GM21529 (cell line): ENCODE measurements around the gene ZMIZ1.

Experiments used
- ATAC-seq: cut with Tn5 transposase; IDR thresholded peaks from one replicate; pipeline ENCODE4 v1.9.1; 2021; ENCODE audit not compliant: unreplicated experiment

Gene ZMIZ1

GRCh38 chr10:79079490-79080355, 11.0 kb downstream of the ZMIZ1 start:
- no peak for ATAC-seq

GRCh38 chr10:79081353-79082034, 12.7 kb downstream of the ZMIZ1 start:
- ATAC-seq: no peak

- ATAC-seq: no peak
Observed at GRCh38 chr10:79082035-79082373, 13.2 kb downstream of the ZMIZ1 start.

- no peak for ATAC-seq
Observed at GRCh38 chr10:79082631-79083596, 14.1 kb downstream of the ZMIZ1 start.

- peak; percentile 45 for ATAC-seq
Observed at GRCh38 chr10:79084012-79084971, 15.5 kb downstream of the ZMIZ1 start.

- no peak for ATAC-seq
Observed at GRCh38 chr10:79084972-79085597, 16.3 kb downstream of the ZMIZ1 start.

GRCh38 chr10:79086822-79087221, 18.1 kb downstream of the ZMIZ1 start:
- no peak for ATAC-seq

- no peak for ATAC-seq
Observed at GRCh38 chr10:79087721-79088120, 19.0 kb downstream of the ZMIZ1 start.

GRCh38 chr10:79088176-79088575, 19.4 kb downstream of the ZMIZ1 start:
- no peak for ATAC-seq

GRCh38 chr10:79088613-79089355, 20.0 kb downstream of the ZMIZ1 start:
- no peak for ATAC-seq

GRCh38 chr10:79089632-79090031, 20.9 kb downstream of the ZMIZ1 start:
- no peak for ATAC-seq

- peak; percentile 56 for ATAC-seq
Observed at GRCh38 chr10:79090134-79090803, 21.5 kb downstream of the ZMIZ1 start.

GRCh38 chr10:79092292-79092896, 23.6 kb downstream of the ZMIZ1 start:
- ATAC-seq: no peak

GRCh38 chr10:79093658-79094411, 25.1 kb downstream of the ZMIZ1 start:
- ATAC-seq: peak; percentile 45

- ATAC-seq: no peak
Observed at GRCh38 chr10:79094412-79095175, 25.8 kb downstream of the ZMIZ1 start.

- ATAC-seq: no peak
Observed at GRCh38 chr10:79095316-79095715, 26.6 kb downstream of the ZMIZ1 start.

GRCh38 chr10:79096514-79096913, 27.7 kb downstream of the ZMIZ1 start:
- no peak for ATAC-seq
